GM13977 (cell line): ENCODE measurements around the gene IFT25.

Source experiments
- DNase-seq: peaks from one replicate; pipeline ENCODE4 v3.0.0; 2012; ENCODE audit warnings: low spot score
- in situ Hi-C: fragments of 300-500 bp; cut with MboI; formaldehyde crosslinking; loops from one replicate; pipeline ENCODE4 v1.12.0; 2022; ENCODE audit warnings: low sequenced_read_pairs, low pct_unique_long_range_greater_than_20kb, mixed read lengths, inconsistent platforms; ENCODE audit not compliant: unreplicated experiment
- TF ChIP-seq, protein P1 (sequence below): IDR thresholded peaks from 2 replicates; pipeline ENCODE4 v1.5.1; 2012; ENCODE audit warnings: mild to moderate bottlenecking, control low read depth; ENCODE audit not compliant: insufficient read depth; ENCODE audit errors: extremely low read depth, missing control alignments

The IFT25 gene

DNA sequence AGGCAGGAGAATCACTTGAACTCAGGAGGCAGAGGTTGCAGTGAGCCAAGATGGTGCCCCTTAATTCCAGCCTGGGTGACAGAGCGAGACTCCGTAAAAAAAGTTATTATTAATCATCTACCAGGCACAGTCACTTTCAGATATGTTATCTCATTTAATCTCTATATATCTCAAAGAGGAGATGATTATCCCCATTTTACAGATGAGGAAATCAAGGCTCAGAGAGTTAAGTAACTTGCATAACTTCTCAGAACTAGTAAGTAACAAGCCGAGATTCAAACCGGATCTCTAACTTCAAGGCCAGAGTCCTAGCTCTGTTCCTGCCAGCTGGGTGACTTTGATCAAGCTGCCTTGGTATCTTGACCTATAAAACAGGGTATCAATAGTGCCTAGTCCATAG, 34.1 kb downstream of the IFT25 start:
- TF ChIP-seq, protein P1, sequence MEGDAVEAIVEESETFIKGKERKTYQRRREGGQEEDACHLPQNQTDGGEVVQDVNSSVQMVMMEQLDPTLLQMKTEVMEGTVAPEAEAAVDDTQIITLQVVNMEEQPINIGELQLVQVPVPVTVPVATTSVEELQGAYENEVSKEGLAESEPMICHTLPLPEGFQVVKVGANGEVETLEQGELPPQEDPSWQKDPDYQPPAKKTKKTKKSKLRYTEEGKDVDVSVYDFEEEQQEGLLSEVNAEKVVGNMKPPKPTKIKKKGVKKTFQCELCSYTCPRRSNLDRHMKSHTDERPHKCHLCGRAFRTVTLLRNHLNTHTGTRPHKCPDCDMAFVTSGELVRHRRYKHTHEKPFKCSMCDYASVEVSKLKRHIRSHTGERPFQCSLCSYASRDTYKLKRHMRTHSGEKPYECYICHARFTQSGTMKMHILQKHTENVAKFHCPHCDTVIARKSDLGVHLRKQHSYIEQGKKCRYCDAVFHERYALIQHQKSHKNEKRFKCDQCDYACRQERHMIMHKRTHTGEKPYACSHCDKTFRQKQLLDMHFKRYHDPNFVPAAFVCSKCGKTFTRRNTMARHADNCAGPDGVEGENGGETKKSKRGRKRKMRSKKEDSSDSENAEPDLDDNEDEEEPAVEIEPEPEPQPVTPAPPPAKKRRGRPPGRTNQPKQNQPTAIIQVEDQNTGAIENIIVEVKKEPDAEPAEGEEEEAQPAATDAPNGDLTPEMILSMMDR: no peak
- no peak for DNase-seq
- in situ Hi-C loops: no loop called here

DNA sequence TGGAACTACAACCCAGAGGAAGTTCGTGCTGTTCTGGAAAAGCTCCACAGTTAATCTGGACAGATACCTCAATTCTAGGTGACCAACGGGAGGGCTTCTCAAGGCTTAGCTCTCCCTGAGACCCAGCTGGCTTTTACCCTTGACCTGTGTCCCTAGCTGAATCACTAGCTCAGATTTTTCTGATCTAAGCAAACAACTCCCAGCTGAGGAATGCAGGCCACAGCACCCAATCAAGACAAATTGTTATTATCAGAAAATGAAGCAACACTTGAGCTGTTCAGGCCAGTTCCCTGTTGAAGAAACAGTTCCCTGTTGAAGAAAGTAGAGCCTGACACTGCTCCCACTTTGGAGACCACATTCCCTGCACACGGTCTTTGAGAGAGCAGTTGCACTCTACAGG, 35.6 kb downstream of the IFT25 start:
- DNase-seq: no peak
- TF ChIP-seq, protein P1: no peak
- in situ Hi-C loops: no loop called here

DNA sequence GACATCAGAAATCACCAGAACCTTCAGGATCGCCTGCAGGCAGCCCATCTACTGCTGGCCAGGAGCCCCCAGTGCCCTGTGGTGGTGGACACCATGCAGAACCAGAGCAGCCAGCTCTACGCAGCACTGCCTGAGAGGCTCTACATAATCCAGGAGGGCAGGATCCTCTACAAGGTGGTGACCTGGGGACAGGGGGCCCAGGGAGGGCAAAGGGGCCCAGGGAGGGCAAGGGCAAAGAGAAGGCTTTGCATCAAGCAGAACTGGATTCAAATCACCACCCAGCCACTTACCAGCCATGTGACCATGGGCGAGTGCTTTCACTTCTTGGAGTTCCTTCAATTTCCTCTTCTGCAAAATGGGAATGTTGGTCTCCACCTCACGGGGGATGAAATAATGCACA, 39.4 kb downstream of the IFT25 start:
- in situ Hi-C loops: no loop called here
- TF ChIP-seq, protein P1: no peak
- no peak for DNase-seq

DNA sequence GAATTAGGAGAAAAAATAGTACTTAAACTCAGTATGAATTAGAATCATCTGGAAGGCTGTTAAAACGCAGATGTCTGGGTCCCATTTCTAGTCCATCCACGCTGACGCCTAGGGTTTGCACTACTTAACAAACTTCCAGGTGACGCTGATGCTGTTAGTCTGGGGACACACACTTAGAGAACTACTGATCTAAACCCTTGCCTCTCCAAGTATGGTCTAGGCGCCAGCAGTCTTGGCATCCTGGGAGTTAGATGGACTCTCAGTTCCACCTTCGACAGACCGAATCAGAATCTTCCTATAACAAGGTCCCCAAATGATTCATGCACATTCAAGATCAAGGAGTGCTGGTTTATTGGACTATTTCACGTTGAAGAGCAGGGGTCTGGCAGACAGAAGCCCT, 40.0 kb downstream of the IFT25 start:
- in situ Hi-C loops: no loop called here
- DNase-seq: no peak
- TF ChIP-seq, protein P1: no peak

DNA sequence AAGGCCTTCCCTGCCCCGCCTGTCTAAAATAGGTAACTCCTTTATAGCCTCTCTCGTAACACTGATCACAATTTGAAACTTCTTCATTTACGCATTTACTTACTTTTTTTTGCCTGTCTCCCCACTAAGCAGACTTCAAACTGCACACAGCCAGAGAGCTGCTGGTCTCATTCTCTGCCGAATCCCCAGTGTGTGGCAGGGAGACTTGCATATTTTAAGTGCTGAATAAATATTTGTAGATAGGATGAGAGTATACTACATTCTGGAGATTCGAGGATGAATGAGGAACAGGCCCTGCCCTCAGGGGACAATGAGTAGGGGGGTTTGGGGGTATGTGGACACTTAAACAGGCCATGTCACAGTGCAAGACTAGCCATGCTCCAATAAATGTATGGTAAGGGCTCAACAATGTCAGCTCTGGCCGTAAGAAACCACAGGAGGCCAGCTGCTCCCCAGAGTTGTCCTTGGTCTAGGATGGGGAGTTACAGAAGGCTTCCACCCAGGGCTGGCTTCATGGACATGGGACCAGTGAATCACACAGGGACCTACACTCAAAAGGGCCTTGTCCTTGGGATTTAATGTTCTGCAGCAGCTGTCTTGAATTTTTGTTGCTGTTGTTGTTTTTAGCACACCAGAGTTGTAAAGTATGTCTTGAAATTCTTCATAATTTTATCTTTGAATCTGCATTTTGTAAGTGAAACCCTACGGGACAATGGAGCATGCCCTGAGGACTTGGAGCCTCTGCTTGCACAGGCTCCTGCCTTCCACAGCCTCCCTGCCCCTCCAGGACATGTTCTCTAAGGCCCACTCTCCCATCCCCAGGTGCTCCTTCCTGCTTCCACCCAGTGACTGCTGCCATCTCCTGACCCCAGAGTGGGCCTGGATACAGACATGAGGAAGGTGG, 43.0 kb downstream of the IFT25 start:
- DNase-seq: no peak
- TF ChIP-seq, protein P1: no peak
- in situ Hi-C loops: no loop called here

DNA sequence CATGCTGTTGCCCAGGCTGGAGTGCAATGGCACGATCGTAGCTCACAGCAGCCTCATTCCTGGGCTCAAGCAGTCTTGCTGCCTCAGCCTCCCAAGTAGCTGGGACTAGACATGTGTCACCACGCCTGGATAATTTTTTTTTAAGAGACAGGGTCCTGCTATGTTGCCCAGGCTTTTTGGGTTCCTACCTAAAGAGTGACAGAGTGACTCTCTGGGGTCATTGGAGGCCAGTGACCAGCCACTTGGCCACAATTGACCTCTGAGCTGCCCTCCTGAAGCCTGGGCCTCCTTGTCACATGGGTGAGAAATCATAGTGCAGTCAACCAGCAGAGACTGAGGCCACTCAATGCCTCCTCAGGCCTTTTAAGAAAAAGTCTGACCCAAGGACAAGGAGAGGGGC, 45.8 kb downstream of the IFT25 start:
- no peak for DNase-seq
- in situ Hi-C loops: no loop called here
- TF ChIP-seq, protein P1: no peak
